Vagina (tissue), 2 donors: ENCODE results near the gene FYCO1. TPM values are rescaled to one million over a fixed set of nuclear protein-coding genes. Genes with fewer than 3 reads are reported as not detected.

ENCODE experiments used
- DNase-seq, 2 donors: peaks; one replicate each; pipeline ENCODE4 v3.0.0-alpha.2; 2017; ENCODE audit errors: extremely low spot score in 2 of 2
- H3K27ac ChIP-seq: fragments of 200-600 bp; sonication (generic); one replicate; pipeline ENCODE4 v1.5.1; 2019
- H3K27me3 ChIP-seq: fragments of 200-600 bp; sonication (generic); one replicate; pipeline ENCODE4 v1.5.1; 2019
- H3K36me3 ChIP-seq, 2 donors: fragments of 200-600 bp; sonication (generic); one replicate each; pipeline ENCODE4 v1.5.1; 2017 to 2019
- H3K4me1 ChIP-seq: fragments of 200-600 bp; sonication (generic); one replicate; pipeline ENCODE4 v1.5.1; 2019
- H3K4me3 ChIP-seq, 2 donors: fragments of 200-600 bp; sonication (generic); 1 replicate in 1 of 2; 2 replicates in 1 of 2; pipeline ENCODE4 v1.5.1; 2016 to 2019
- H3K9me3 ChIP-seq: fragments of 200-600 bp; sonication (generic); one replicate; pipeline ENCODE4 v1.5.1; 2019
- POLR2A ChIP-seq, 2 donors: fragments of 450-650 bp; IDR thresholded peaks; one replicate each; pipeline ENCODE4 v1.6.1; 2017; ENCODE audit warnings: antibody characterized with exemption in 2 of 2, mild to moderate bottlenecking in 2 of 2, moderate library complexity in 2 of 2
- POLR2AphosphoS5 ChIP-seq, 2 donors: sonication (generic); formaldehyde crosslinking; IDR thresholded peaks; one replicate each; pipeline ENCODE4 v1.9.0; 2017; ENCODE audit warnings: antibody characterized with exemption in 2 of 2, mild to moderate bottlenecking in 2 of 2, low read depth in 1 of 2; ENCODE audit not compliant: insufficient read depth in 1 of 2
- intact Hi-C: fragments of 100-400 bp; cut with DNase I; formaldehyde crosslinking; loops from one replicate; pipeline ENCODE4 v1.15.1; 2023
- total RNA-seq: library from RNA; depleted of rRNA; stranded (reverse); fragments of >200 nt; gene quantifications from one replicate; pipeline ENCODE4 v1.2.3, GENCODE V29; 2016
- TF ChIP-seq, protein P1 (sequence below), 3 experiments: fragments of 450-650 bp in 2 of 3; fragments of 200-600 bp in 1 of 3; sonication (generic) in 1 of 3; IDR thresholded peaks; one replicate each; pipeline ENCODE4 v1.5.1; 2017 to 2019; ENCODE audit warnings: antibody characterized with exemption in 3 of 3, mild to moderate bottlenecking in 2 of 3, moderate library complexity in 2 of 3

The FYCO1 gene
- total RNA-seq, 1 donor from 2014 or later = 45.7 TPM

DNA sequence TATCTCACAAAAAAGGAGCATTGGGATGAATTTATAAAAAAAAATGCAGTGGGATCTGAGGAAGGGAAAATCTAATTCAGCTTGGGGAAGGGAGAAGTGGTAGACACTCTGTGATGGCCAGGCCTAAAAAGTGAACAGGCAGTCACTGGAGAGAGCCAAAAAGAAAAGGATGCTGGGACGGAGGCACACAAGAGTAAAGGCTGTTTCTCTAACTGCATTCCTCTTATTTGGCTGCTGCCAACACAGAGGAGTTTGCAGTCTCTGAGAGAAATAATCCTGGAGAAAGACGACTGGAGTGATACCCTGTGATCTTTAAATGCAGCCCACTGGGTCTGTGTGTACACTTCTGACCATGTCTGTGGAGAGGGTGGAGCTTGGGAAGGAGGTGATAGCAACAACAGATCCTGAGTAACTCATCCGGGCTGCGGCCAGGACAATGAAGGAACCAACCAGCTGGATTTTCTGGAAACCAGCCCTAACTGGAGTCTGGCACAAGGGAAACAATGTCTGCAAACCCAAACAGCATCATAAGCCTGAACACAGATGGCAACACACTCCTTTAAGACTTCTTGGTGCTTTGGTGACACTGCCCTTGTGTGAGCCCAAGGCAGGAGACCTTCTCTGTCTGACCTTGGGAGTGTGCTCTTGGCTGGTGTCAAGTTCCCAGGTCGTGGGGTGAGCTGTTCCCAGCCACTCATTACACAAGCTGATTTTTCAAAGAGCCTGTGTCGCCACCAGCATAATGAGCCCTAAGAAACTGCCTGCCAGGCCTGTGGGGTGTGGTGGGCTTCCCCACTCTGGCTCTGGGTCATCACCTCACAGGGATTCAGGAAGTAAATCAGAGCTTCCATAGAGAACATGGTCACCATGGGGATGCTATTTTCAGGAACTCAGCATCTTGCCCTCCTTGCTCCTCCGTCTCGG lies 8.0 kb downstream of the FYCO1 start:
- Histone ChIP-seq H3K9me3 (no peaks in the 10 kb centered on the region), H3K27ac (peak overlapping the region; percentile 78), H3K4me3 (no peak overlapping the region), H3K27me3 (no peaks in the 10 kb centered on the region), H3K4me1 (peaks cover 90% of the 10 kb centered on the region), H3K36me3 (peaks cover 0 to 17% of the 10 kb centered on the region in 2 donors)
- no peak for DNase-seq
- intact Hi-C loops = no loop called here
- TF ChIP-seq POLR2A (IDR thresholded peaks at IDR 0.05) (no peak), POLR2AphosphoS5 (IDR thresholded peaks at IDR 0.05; ENCODE audit: insufficient read depth in 1 of 2, low read depth in 1 of 2) (no peak)
- TF ChIP-seq, protein P1, sequence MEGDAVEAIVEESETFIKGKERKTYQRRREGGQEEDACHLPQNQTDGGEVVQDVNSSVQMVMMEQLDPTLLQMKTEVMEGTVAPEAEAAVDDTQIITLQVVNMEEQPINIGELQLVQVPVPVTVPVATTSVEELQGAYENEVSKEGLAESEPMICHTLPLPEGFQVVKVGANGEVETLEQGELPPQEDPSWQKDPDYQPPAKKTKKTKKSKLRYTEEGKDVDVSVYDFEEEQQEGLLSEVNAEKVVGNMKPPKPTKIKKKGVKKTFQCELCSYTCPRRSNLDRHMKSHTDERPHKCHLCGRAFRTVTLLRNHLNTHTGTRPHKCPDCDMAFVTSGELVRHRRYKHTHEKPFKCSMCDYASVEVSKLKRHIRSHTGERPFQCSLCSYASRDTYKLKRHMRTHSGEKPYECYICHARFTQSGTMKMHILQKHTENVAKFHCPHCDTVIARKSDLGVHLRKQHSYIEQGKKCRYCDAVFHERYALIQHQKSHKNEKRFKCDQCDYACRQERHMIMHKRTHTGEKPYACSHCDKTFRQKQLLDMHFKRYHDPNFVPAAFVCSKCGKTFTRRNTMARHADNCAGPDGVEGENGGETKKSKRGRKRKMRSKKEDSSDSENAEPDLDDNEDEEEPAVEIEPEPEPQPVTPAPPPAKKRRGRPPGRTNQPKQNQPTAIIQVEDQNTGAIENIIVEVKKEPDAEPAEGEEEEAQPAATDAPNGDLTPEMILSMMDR (IDR thresholded peaks at IDR 0.05) = no peak

DNA sequence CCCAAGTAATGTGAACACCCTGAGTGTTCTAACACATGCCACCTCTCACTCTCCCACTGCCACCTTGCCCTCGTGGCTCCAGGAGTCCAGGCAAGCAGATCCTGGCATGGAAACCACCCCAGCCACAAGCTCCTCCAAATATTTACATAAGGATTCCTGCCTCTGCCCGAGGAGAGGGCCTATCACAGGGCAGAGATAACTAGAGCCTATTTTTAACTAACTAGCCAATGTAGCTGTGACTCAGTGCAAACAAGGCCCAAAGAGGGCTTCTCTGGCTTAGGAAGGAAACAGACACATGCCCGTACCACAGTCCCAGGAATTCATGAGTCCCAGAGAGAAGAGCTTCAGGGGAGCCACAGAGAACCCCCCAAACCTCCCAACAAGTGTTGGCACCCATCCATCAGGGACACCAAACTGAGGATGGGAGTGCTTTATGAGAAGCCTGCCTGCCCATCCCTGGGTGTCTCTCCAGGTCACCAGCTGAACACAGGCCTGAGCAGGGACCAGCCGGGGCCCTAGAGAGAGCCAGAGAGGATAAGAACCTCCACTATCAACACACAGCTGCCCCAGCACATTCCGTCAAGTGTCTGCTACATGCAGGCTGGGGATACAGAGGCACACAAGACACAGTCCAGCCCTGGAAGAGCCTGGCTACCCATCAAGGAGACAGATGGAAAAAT lies 9.2 kb downstream of the FYCO1 start:
- TF ChIP-seq, protein P1 (IDR thresholded peaks at IDR 0.05) = no peak
- TF ChIP-seq POLR2AphosphoS5 (IDR thresholded peaks at IDR 0.05; ENCODE audit: insufficient read depth in 1 of 2, low read depth in 1 of 2) = no peak
- TF ChIP-seq POLR2A (IDR thresholded peaks at IDR 0.05) = no peak
- H3K36me3 ChIP-seq = peaks cover 0 to 26% of the 10 kb centered on the region in 2 donors
- DNase-seq = no peak
- no peak overlapping the region for H3K4me3 ChIP-seq
- no peaks in the 10 kb centered on the region for H3K27me3 ChIP-seq
- no peaks in the 10 kb centered on the region for H3K9me3 ChIP-seq
- intact Hi-C loops = no loop called here
- peaks cover 78% of the 10 kb centered on the region for H3K4me1 ChIP-seq
- peak overlapping the region; percentile 78 for H3K27ac ChIP-seq

DNA sequence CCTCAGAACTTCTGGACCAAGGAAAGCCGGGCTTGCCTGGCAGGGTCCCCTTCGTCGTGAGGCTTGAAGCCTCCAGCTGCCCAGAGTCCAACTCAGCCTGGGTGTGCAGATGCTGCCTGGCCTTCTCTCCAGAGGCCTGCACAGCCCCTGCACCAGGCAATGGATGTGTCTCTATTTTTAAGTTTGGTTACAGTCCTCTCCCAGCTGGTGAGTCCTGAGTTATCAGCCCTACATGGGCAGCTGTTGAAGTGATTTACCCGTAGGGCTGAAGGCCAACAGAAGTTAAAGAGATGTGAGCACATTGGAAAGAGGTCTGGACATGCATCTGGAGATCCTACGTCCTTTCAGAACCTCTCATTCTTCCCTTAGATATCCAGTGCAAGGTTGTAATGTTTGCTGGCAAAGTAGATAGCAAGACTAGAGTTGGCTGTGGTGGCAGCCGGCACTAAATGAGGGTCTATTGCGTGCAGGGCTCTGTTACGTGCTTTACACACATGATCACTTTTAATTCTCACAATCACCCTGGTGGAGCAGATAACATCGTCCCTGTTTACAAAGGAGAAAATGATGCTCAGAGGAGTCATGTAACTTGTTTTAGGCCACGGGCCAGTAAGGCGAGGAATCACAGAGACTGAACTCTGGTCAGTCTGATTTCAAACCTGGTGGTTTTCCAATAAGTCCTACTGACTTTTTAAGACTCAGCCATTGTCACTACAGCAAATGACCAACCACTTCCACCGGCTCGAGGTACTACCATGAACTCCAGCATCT lies 9.9 kb downstream of the FYCO1 start:
- H3K9me3 ChIP-seq = no peaks in the 10 kb centered on the region
- H3K4me1 ChIP-seq = peaks cover 77% of the 10 kb centered on the region
- no peaks in the 10 kb centered on the region for H3K27me3 ChIP-seq
- H3K4me3 ChIP-seq = no peak overlapping the region
- no peak for DNase-seq
- peak overlapping the region; percentile 78 for H3K27ac ChIP-seq
- peaks cover 0 to 32% of the 10 kb centered on the region in 2 donors for H3K36me3 ChIP-seq
- intact Hi-C loops = no loop called here
- TF ChIP-seq POLR2A (IDR thresholded peaks at IDR 0.05) (no peak), POLR2AphosphoS5 (IDR thresholded peaks at IDR 0.05; ENCODE audit: insufficient read depth in 1 of 2, low read depth in 1 of 2) (no peak)
- TF ChIP-seq, protein P1 (IDR thresholded peaks at IDR 0.05) = no peak

DNA sequence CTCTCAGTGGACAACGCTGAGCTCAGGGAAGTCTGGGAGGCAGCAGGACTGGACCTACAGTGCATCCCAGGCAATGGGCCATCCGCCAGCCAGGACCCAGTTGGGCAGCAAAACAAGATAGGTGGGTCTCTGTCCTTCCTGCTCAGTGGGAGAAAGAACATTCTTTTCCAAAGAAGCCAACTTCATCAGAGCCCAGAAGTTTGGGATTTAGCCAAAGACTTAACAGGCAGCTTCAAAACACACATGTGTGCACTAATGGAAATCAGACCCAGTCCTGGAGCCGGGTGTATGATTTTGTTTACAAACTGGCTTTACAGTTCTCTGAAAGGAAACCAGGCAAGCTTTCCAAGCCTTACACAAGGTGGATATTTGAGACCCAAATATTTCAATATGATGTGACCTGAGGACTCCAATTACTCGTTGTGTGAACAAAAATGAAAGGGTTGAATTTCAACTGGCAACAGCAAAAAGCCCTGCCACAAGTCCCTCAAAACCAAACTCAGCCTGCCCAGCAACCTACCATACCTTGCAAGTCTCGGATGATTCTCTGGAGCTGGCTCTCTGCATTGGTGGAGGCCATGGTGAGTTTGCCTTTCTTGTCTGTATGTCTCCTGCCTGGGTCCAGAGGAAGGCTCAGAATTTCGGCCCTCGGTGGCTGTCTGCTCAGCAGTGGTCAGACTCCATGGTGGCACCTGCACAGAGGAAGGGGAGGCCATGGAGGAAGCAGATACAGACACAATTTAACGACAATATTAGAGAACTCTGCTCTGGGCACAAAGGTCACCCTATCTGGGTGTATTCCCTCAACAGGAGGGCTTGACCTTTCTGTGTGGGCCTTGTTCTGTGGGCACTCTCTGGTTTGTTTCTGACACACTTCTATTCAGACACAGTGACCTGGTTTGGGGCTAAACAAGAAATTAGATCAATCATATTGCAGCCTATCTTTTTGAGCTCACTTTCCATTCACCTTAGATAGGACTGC lies 11.0 kb downstream of the FYCO1 start:
- Histone ChIP-seq H3K27me3 (no peaks in the 10 kb centered on the region), H3K4me1 (peaks cover 76% of the 10 kb centered on the region), H3K27ac (peak overlapping the region; percentile 78), H3K36me3 (peaks cover 0 to 40% of the 10 kb centered on the region in 2 donors), H3K4me3 (no peak overlapping the region), H3K9me3 (no peaks in the 10 kb centered on the region)
- intact Hi-C loops = no loop called here
- no peak for DNase-seq
- TF ChIP-seq, protein P1 (IDR thresholded peaks at IDR 0.05) = no peak
- TF ChIP-seq POLR2A (IDR thresholded peaks at IDR 0.05) = no peak
- TF ChIP-seq POLR2AphosphoS5 (IDR thresholded peaks at IDR 0.05; ENCODE audit: insufficient read depth in 1 of 2, low read depth in 1 of 2) = no peak
